D721Med (cell line): ENCODE measurements around the gene DAZAP1.

ENCODE experiments used
- DNase-seq: peaks from one replicate; pipeline ENCODE4 v3.0.0; 2011; ENCODE audit warnings: low spot score; ENCODE audit not compliant: insufficient read length
- FAIRE-seq: peaks from 2 replicates; lab custom pipeline; 2011; peaks lifted over from hg19 to GRCh38; lab: Jason Lieb, UNC
- TF ChIP-seq, protein P1 (sequence below): IDR thresholded peaks from 2 replicates; pipeline ENCODE4 v1.5.1; 2012; ENCODE audit warnings: mild to moderate bottlenecking, control low read depth; ENCODE audit not compliant: insufficient read depth; ENCODE audit errors: missing control alignments

The DAZAP1 gene

DNA sequence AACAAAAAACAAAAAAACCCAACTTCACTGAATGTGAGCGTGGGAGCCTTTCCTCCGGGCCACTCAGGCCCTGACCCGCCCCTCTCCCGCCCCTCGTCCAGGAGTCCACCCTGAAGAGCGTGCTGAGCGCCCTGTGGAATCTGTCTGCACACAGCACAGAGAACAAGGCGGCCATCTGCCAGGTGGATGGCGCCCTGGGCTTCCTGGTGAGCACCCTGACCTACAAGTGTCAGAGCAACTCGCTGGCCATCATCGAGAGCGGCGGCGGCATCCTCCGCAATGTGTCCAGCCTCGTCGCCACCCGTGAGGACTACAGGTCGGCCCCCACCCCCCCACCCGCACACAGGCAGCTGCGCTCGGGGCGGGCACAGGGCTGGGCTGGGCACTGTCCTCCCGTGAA lies 54.5 kb downstream of the DAZAP1 start:
- DNase-seq (no peak), FAIRE-seq (no peak)
- TF ChIP-seq, protein P1, sequence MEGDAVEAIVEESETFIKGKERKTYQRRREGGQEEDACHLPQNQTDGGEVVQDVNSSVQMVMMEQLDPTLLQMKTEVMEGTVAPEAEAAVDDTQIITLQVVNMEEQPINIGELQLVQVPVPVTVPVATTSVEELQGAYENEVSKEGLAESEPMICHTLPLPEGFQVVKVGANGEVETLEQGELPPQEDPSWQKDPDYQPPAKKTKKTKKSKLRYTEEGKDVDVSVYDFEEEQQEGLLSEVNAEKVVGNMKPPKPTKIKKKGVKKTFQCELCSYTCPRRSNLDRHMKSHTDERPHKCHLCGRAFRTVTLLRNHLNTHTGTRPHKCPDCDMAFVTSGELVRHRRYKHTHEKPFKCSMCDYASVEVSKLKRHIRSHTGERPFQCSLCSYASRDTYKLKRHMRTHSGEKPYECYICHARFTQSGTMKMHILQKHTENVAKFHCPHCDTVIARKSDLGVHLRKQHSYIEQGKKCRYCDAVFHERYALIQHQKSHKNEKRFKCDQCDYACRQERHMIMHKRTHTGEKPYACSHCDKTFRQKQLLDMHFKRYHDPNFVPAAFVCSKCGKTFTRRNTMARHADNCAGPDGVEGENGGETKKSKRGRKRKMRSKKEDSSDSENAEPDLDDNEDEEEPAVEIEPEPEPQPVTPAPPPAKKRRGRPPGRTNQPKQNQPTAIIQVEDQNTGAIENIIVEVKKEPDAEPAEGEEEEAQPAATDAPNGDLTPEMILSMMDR: no peak

DNA sequence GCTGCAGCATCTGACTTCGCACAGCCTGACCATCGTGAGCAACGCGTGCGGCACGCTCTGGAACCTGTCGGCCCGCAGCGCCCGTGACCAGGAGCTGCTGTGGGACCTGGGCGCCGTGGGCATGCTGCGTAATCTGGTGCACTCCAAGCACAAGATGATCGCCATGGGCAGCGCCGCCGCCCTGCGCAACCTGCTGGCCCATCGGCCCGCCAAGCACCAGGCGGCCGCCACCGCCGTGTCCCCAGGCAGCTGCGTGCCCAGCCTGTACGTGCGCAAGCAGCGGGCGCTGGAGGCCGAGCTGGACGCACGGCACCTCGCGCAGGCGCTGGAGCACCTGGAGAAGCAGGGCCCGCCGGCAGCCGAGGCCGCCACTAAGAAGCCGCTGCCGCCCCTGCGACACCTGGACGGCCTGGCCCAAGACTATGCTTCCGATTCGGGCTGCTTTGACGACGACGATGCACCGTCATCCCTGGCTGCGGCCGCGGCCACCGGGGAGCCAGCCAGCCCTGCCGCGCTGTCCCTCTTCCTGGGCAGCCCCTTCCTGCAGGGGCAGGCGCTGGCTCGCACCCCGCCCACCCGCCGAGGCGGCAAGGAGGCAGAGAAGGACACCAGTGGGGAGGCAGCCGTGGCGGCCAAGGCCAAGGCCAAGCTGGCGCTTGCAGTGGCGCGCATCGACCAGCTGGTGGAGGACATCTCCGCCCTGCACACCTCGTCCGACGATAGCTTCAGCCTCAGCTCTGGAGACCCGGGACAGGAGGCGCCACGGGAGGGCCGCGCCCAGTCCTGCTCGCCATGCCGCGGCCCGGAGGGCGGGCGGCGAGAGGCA lies 58.0 kb downstream of the DAZAP1 start:
- TF ChIP-seq, protein P1: peak; percentile 16
- FAIRE-seq (no peak), DNase-seq (no peak)

DNA sequence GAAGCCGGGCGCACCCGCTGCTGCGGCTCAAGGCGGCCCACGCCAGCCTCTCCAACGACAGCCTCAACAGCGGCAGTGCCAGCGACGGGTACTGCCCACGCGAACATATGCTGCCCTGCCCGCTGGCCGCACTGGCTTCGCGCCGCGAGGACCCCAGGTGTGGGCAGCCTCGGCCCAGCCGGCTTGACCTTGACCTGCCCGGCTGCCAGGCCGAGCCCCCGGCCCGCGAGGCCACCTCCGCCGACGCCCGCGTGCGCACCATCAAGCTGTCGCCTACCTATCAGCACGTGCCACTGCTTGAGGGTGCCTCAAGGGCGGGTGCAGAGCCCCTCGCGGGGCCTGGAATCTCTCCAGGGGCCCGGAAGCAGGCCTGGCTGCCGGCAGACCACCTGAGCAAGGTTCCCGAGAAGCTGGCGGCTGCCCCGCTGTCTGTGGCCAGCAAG lies 58.7 kb downstream of the DAZAP1 start:
- no peak for FAIRE-seq

DNA sequence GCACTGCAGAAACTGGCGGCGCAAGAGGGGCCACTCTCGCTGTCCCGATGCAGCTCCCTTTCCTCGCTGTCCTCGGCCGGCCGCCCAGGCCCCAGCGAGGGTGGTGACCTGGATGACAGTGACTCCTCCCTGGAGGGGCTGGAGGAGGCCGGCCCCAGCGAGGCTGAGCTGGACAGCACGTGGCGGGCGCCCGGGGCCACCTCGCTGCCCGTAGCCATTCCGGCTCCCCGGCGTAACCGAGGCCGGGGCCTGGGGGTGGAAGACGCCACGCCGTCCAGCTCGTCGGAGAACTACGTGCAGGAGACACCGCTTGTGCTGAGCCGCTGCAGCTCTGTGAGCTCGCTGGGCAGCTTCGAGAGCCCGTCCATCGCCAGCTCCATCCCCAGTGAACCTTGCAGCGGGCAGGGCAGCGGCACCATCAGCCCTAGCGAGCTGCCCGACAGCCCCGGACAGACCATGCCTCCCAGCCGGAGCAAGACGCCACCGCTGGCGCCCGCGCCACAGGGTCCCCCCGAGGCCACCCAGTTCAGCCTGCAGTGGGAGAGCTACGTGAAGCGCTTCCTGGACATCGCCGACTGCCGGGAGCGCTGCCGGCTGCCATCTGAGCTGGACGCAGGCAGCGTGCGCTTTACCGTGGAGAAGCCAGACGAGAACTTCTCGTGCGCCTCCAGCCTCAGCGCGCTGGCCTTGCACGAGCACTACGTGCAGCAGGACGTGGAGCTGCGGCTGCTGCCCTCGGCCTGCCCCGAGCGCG lies 59.3 kb downstream of the DAZAP1 start:
- TF ChIP-seq, protein P1: no peak
- DNase-seq (no peak), FAIRE-seq (no peak)

More for the DNA sequence above, 58.7 kb downstream of the DAZAP1 start:
- TF ChIP-seq, protein P1: no peak
- DNase-seq: no peak

DNA sequence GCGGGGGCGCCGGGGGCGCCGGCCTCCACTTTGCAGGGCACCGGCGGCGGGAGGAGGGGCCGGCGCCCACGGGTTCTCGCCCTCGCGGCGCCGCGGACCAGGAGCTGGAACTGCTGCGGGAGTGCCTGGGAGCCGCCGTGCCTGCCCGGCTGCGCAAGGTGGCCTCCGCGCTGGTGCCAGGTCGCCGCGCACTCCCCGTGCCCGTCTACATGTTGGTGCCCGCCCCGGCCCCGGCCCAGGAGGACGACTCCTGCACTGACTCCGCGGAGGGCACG lies 59.8 kb downstream of the DAZAP1 start:
- no peak for DNase-seq
- TF ChIP-seq, protein P1: no peak
- no peak for FAIRE-seq

DNA sequence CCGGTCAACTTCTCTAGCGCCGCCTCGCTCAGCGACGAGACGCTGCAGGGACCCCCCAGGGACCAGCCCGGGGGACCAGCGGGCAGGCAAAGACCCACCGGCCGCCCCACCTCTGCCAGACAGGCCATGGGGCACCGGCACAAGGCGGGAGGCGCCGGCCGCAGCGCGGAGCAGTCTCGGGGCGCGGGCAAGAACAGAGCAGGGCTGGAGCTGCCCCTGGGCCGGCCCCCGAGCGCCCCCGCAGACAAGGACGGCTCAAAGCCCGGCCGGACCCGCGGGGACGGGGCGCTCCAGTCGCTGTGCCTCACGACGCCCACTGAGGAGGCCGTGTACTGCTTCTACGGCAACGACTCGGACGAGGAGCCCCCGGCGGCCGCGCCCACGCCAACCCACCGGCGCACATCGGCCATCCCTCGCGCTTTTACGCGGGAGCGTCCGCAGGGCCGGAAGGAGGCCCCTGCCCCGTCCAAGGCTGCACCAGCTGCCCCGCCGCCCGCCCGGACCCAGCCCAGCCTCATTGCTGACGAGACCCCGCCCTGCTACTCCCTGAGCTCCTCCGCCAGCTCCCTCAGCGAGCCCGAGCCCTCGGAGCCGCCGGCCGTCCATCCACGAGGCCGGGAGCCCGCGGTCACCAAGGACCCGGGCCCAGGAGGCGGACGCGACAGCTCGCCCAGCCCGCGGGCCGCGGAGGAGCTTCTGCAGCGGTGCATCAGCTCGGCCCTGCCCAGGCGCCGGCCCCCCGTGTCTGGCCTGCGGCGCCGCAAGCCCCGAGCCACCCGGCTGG lies 60.3 kb downstream of the DAZAP1 start:
- no peak for FAIRE-seq
- DNase-seq: no peak
- TF ChIP-seq, protein P1: no peak
